ENCODE measurements around the gene LNPEP. TPM values are rescaled to one million over a fixed set of nuclear protein-coding genes. Genes with fewer than 3 reads are reported as not detected.

The LNPEP gene
- 10 to 100 TPM; 41.4 to 41.5 TPM for total RNA-seq

- Mint-ChIP-seq H3K27ac (peak within 1 kb of the TSS; percentile 99), H3K4me1 (peaks cover 64% of the 10 kb centered on the region), H3K27me3 (no peaks in the 10 kb centered on the region), H3K36me3 (peaks cover 12% of the 10 kb centered on the region), H3K9me3 (no peaks in the 10 kb centered on the region), H3K4me3 (peak within 1 kb of the TSS; percentile 85)
- DNase-seq, result peak; percentile 98
Measured at GRCh38 chr5:96935559-96936430, at the start of gene LNPEP. Gene LNPEP (plus strand): TSS chr5:96936080. CDS start chr5:96936156, 76 bp downstream.

GRCh38 chr5:96893342-96893741 lies 42.5 kb upstream of the LNPEP start:
- peaks cover 59% of the 10 kb centered on the region for H3K36me3 Mint-ChIP-seq
- H3K27ac Mint-ChIP-seq, result peak overlapping the region; percentile 87
- peak; percentile 22 for DNase-seq
- no peaks in the 10 kb centered on the region for H3K27me3 Mint-ChIP-seq
- peaks cover 48% of the 10 kb centered on the region for H3K4me1 Mint-ChIP-seq
- H3K4me3 Mint-ChIP-seq, result no peak overlapping the region
- H3K9me3 Mint-ChIP-seq, result no peaks in the 10 kb centered on the region

GRCh38 chr5:96896276-96896675 lies 39.6 kb upstream of the LNPEP start:
- H3K36me3 Mint-ChIP-seq, result peaks cover 58% of the 10 kb centered on the region
- H3K4me3 Mint-ChIP-seq, result peak overlapping the region; percentile 74
- H3K9me3 Mint-ChIP-seq, result no peaks in the 10 kb centered on the region
- no peak for DNase-seq
- peaks cover 53% of the 10 kb centered on the region for H3K4me1 Mint-ChIP-seq
- no peaks in the 10 kb centered on the region for H3K27me3 Mint-ChIP-seq
- H3K27ac Mint-ChIP-seq, result peak overlapping the region; percentile 90

GRCh38 chr5:96896806-96897205 lies 39.1 kb upstream of the LNPEP start:
- Mint-ChIP-seq H3K27ac (peak overlapping the region; percentile 90), H3K4me1 (peaks cover 56% of the 10 kb centered on the region), H3K27me3 (no peaks in the 10 kb centered on the region)

GRCh38 chr5:96901384-96901783 lies 34.5 kb upstream of the LNPEP start:
- H3K9me3 Mint-ChIP-seq, result no peaks in the 10 kb centered on the region

More at GRCh38 chr5:96896806-96897205, 39.1 kb upstream of the LNPEP start:
- H3K9me3 Mint-ChIP-seq, result no peaks in the 10 kb centered on the region
- H3K4me3 Mint-ChIP-seq, result peak overlapping the region; percentile 74
- H3K36me3 Mint-ChIP-seq, result peaks cover 56% of the 10 kb centered on the region
- no peak for DNase-seq

GRCh38 chr5:96901841-96902240 lies 34.0 kb upstream of the LNPEP start:
- DNase-seq, result no peak
- Mint-ChIP-seq H3K9me3 (no peaks in the 10 kb centered on the region), H3K36me3 (peaks cover 39% of the 10 kb centered on the region), H3K27me3 (no peaks in the 10 kb centered on the region), H3K4me3 (no peak overlapping the region), H3K4me1 (peaks cover 13% of the 10 kb centered on the region), H3K27ac (no peak overlapping the region)

More at GRCh38 chr5:96901384-96901783, 34.5 kb upstream of the LNPEP start:
- peaks cover 18% of the 10 kb centered on the region for H3K4me1 Mint-ChIP-seq
- no peak for DNase-seq
- no peak overlapping the region for H3K4me3 Mint-ChIP-seq
- peak overlapping the region; percentile 11 for H3K27ac Mint-ChIP-seq
- peaks cover 42% of the 10 kb centered on the region for H3K36me3 Mint-ChIP-seq
- no peaks in the 10 kb centered on the region for H3K27me3 Mint-ChIP-seq

- peak overlapping the region; percentile 48 for H3K27ac Mint-ChIP-seq
- H3K9me3 Mint-ChIP-seq, result no peaks in the 10 kb centered on the region
- DNase-seq, result no peak
- peaks cover 32% of the 10 kb centered on the region for H3K36me3 Mint-ChIP-seq
- no peaks in the 10 kb centered on the region for H3K27me3 Mint-ChIP-seq
- peaks cover 8% of the 10 kb centered on the region for H3K4me1 Mint-ChIP-seq
- H3K4me3 Mint-ChIP-seq, result no peak overlapping the region
Measured at GRCh38 chr5:96902876-96903275, 33.0 kb upstream of the LNPEP start.

GRCh38 chr5:96903300-96903699 lies 32.6 kb upstream of the LNPEP start:
- H3K27ac Mint-ChIP-seq, result peak overlapping the region; percentile 48
- H3K36me3 Mint-ChIP-seq, result peaks cover 32% of the 10 kb centered on the region
- no peak for DNase-seq
- no peaks in the 10 kb centered on the region for H3K27me3 Mint-ChIP-seq
- no peak overlapping the region for H3K4me3 Mint-ChIP-seq
- H3K4me1 Mint-ChIP-seq, result peaks cover 8% of the 10 kb centered on the region
- H3K9me3 Mint-ChIP-seq, result no peaks in the 10 kb centered on the region

- H3K36me3 Mint-ChIP-seq, result peaks cover 32% of the 10 kb centered on the region
- no peaks in the 10 kb centered on the region for H3K27me3 Mint-ChIP-seq
Measured at GRCh38 chr5:96904054-96904931, 31.6 kb upstream of the LNPEP start.

GRCh38 chr5:96905864-96906263 lies 30.0 kb upstream of the LNPEP start:
- Mint-ChIP-seq H3K4me3 (no peak overlapping the region), H3K9me3 (no peaks in the 10 kb centered on the region), H3K27me3 (no peaks in the 10 kb centered on the region), H3K27ac (no peak overlapping the region), H3K4me1 (peaks cover 8% of the 10 kb centered on the region), H3K36me3 (peaks cover 34% of the 10 kb centered on the region)
- no peak for DNase-seq

More at GRCh38 chr5:96904054-96904931, 31.6 kb upstream of the LNPEP start:
- Mint-ChIP-seq H3K4me3 (no peak overlapping the region), H3K4me1 (peaks cover 7% of the 10 kb centered on the region), H3K9me3 (no peaks in the 10 kb centered on the region), H3K27ac (peak overlapping the region; percentile 60)
- DNase-seq, result no peak

- no peaks in the 10 kb centered on the region for H3K9me3 Mint-ChIP-seq
- peaks cover 36% of the 10 kb centered on the region for H3K36me3 Mint-ChIP-seq
- no peak overlapping the region for H3K4me3 Mint-ChIP-seq
- DNase-seq, result no peak
- no peak overlapping the region for H3K27ac Mint-ChIP-seq
- peaks cover 5% of the 10 kb centered on the region for H3K4me1 Mint-ChIP-seq
- H3K27me3 Mint-ChIP-seq, result no peaks in the 10 kb centered on the region
Measured at GRCh38 chr5:96909003-96909402, 26.9 kb upstream of the LNPEP start.

GRCh38 chr5:96909435-96909834 lies 26.4 kb upstream of the LNPEP start:
- Mint-ChIP-seq H3K4me1 (peaks cover 7% of the 10 kb centered on the region), H3K27ac (no peak overlapping the region), H3K36me3 (peaks cover 36% of the 10 kb centered on the region), H3K27me3 (no peaks in the 10 kb centered on the region), H3K4me3 (no peak overlapping the region), H3K9me3 (no peaks in the 10 kb centered on the region)
- DNase-seq, result no peak

- no peaks in the 10 kb centered on the region for H3K9me3 Mint-ChIP-seq
- no peak overlapping the region for H3K27ac Mint-ChIP-seq
- peaks cover 7% of the 10 kb centered on the region for H3K4me1 Mint-ChIP-seq
- peaks cover 36% of the 10 kb centered on the region for H3K36me3 Mint-ChIP-seq
- H3K27me3 Mint-ChIP-seq, result no peaks in the 10 kb centered on the region
- H3K4me3 Mint-ChIP-seq, result no peak overlapping the region
- no peak for DNase-seq
Measured at GRCh38 chr5:96911139-96911538, 24.7 kb upstream of the LNPEP start.

- no peaks in the 10 kb centered on the region for H3K27me3 Mint-ChIP-seq
- no peak overlapping the region for H3K27ac Mint-ChIP-seq
- peaks cover 7% of the 10 kb centered on the region for H3K4me1 Mint-ChIP-seq
- no peak for DNase-seq
- no peak overlapping the region for H3K4me3 Mint-ChIP-seq
- no peaks in the 10 kb centered on the region for H3K9me3 Mint-ChIP-seq
- peaks cover 48% of the 10 kb centered on the region for H3K36me3 Mint-ChIP-seq
Measured at GRCh38 chr5:96913233-96913632, 22.6 kb upstream of the LNPEP start.

GRCh38 chr5:96919754-96920197 lies 16.1 kb upstream of the LNPEP start:
- Mint-ChIP-seq H3K4me3 (no peak overlapping the region), H3K9me3 (no peaks in the 10 kb centered on the region), H3K36me3 (peaks cover 44% of the 10 kb centered on the region), H3K27ac (peak overlapping the region; percentile 77), H3K4me1 (peaks cover 50% of the 10 kb centered on the region), H3K27me3 (no peaks in the 10 kb centered on the region)
- DNase-seq, result peak; percentile 21
